HepG2 (cell line): Measurements from ENCODE around the gene RHO. TPM values are rescaled to one million over a fixed set of nuclear protein-coding genes. Genes with fewer than 3 reads are reported as not detected.
A peak's percentile ranks its signal among the peaks of the same experiment; 100 is the strongest.
"Not testable (repeated sequence)": the region's sequence is repeated elsewhere in the genome, so short reads cannot be mapped to it uniquely, and the experiment has no call there.

Source experiments
- ATAC-seq: fragments of 200-7000 bp; cut with Tn5 transposase; 3 replicates; pipeline ENCODE4 v1.9.1; 2020; ENCODE audit warnings: mild to moderate bottlenecking, moderate library complexity
- BruUV-seq: library from RNA; stranded (reverse); fragments of 400-500 nt; replicated peaks from 2 replicates; lab custom pipeline; 2021; lab: Mats Ljungman, UMichigan
- CTCF ChIA-PET: fragments of 300-600 bp; formaldehyde crosslinking; extraction: SDS; loops from one replicate; lab custom pipeline; 2021; ENCODE audit warnings: low total read pairs, inconsistent platforms, low intra/inter-chr PET ratio; lab: Yijun Ruan, JAX
- POLR2A ChIA-PET: fragments of 350-600 bp; sonication (Branson Sonifier 250); formaldehyde crosslinking; loops from one replicate; lab custom pipeline; 2020; ENCODE audit warnings: antibody characterized with exemption, inconsistent platforms; lab: Yijun Ruan, JAX
- DNase-seq: peaks from one replicate; pipeline ENCODE4 v3.0.0-alpha.2; 2015; ENCODE audit warnings: low spot score
- FAIRE-seq: peaks from 3 replicates; lab custom pipeline; 2011; peaks lifted over from hg19 to GRCh38; lab: Jason Lieb, UNC
- H2AFZ ChIP-seq: one replicate; pipeline ENCODE4 v1.6.1; 2011; ENCODE audit warnings: low read length, inconsistent platforms
- H3K27ac ChIP-seq: fragments of 300-600 bp; 3 replicates; pipeline ENCODE4 v1.8.0; 2011; ENCODE audit warnings: mixed run types, mild to moderate bottlenecking, mixed read lengths, low read length, inconsistent platforms; ENCODE audit not compliant: insufficient read depth; ENCODE audit errors: extremely low read length
- H3K27me3 ChIP-seq, 2 experiments: fragments of 200-600 bp in 1 of 2; 2 replicates in 1 of 2; 3 replicates in 1 of 2; pipeline versions ENCODE4 v1.6.0 to v1.8.0; 2011; ENCODE audit warnings: low read length in 2 of 2, mild to moderate bottlenecking in 2 of 2, moderate library complexity in 2 of 2, inconsistent platforms in 1 of 2; ENCODE audit not compliant: insufficient read depth in 2 of 2, control insufficient read depth in 1 of 2
- H3K36me3 ChIP-seq, 2 experiments: fragments of 200-600 bp in 1 of 2; replicated peaks in 1 of 2; 2 replicates in 1 of 2; 3 replicates in 1 of 2; pipeline versions ENCODE4 v1.5.1 to v1.8.0; 2011; ENCODE audit warnings: low read length in 2 of 2, inconsistent platforms in 1 of 2; ENCODE audit not compliant: insufficient read depth in 2 of 2, control insufficient read depth in 1 of 2
- H3K4me1 ChIP-seq: 2 replicates; pipeline ENCODE4 v1.5.1; 2012; ENCODE audit warnings: low read length, inconsistent platforms; ENCODE audit not compliant: insufficient read depth
- H3K4me2 ChIP-seq: 2 replicates; pipeline ENCODE4 v1.6.0; 2011; ENCODE audit warnings: low read depth, low read length, inconsistent platforms
- H3K4me3 ChIP-seq, 3 experiments: fragments of 200-600 bp in 1 of 3; sonication (generic), shearing (Covaris generic) in 1 of 3; replicated peaks in 1 of 3; 2 replicates each; pipeline ENCODE4 v1.5.1; 2011 to 2016; ENCODE audit warnings: low read length in 3 of 3, inconsistent platforms in 2 of 3, low read depth in 2 of 3, mild to moderate bottlenecking in 2 of 3, control low read depth in 1 of 3, mixed read lengths in 1 of 3; ENCODE audit not compliant: insufficient read depth in 1 of 3
- H3K79me2 ChIP-seq: one replicate; pipeline ENCODE4 v1.6.1; 2011; ENCODE audit warnings: low read length, inconsistent platforms; ENCODE audit not compliant: insufficient read depth
- H3K9ac ChIP-seq: 2 replicates; pipeline ENCODE4 v1.6.0; 2011; ENCODE audit warnings: mild to moderate bottlenecking, low read depth, low read length, inconsistent platforms; ENCODE audit not compliant: insufficient read depth
- H3K9me3 ChIP-seq: 2 replicates; pipeline ENCODE4 v1.5.1; 2012; ENCODE audit warnings: mild to moderate bottlenecking, low read length
- H4K20me1 ChIP-seq: 2 replicates; pipeline ENCODE4 v1.6.0; 2011; ENCODE audit warnings: inconsistent platforms, mild to moderate bottlenecking, low read length, moderate library complexity; ENCODE audit not compliant: insufficient read depth
- FUBP1 ChIP-seq: sonication (generic); formaldehyde crosslinking; IDR thresholded peaks from 2 replicates; pipeline ENCODE4 v1.5.1; 2020; ENCODE audit warnings: missing genetic modification reagents, mild to moderate bottlenecking, borderline replicate concordance
- HNRNPL ChIP-seq: fragments of 200-400 bp; formaldehyde crosslinking; IDR thresholded peaks from 2 replicates; pipeline ENCODE4 v1.6.1; 2017; ENCODE audit warnings: mild to moderate bottlenecking, low read depth, low read length
- MBNL3 ChIP-seq: fragments of 250-450 bp; sonication (Bioruptor Pico); conservative IDR thresholded peaks from 2 replicates; pipeline ENCODE4 v1.8.0; 2022; ENCODE audit warnings: mild to moderate bottlenecking, inconsistent platforms
- PRPF4 ChIP-seq: fragments of 200-400 bp; formaldehyde crosslinking; IDR thresholded peaks from 2 replicates; pipeline ENCODE4 v1.6.1; 2016; ENCODE audit warnings: low read length, low read depth; ENCODE audit not compliant: poor library complexity, severe bottlenecking
- ZNF777 ChIP-seq: sonication (generic); formaldehyde crosslinking; IDR thresholded peaks from 2 replicates; pipeline ENCODE4 v1.4.0; 2020; ENCODE audit warnings: missing genetic modification reagents
- WGBS: methylation state at CpG from one replicate; pipeline ENCODE4 v1.1.6; 2017; ENCODE audit warnings: low lambda C conversion rate; 5-methylcytosine and 5-hydroxymethylcytosine counted together
- in situ Hi-C: cut with HindIII; loops from 2 replicates; pipeline ENCODE4 v1.10.0; 2017; ENCODE audit warnings: low pct_unique_long_range_greater_than_20kb; ENCODE audit not compliant: extremely low pct_ligation_motif_present
- intact Hi-C: fragments of 100-400 bp; cut with micrococcal nuclease; formaldehyde crosslinking; loops from one replicate; pipeline ENCODE4 v1.10.0; 2022; ENCODE audit not compliant: unreplicated experiment
- polyA plus RNA-seq, 8 experiments: library from polyadenylated mRNA; depleted of rRNA in 3 of 8; stranded (reverse) in 7 of 8; unstranded in 1 of 8; fragments of >200 nt; fragmentation: Illumina TruSeq in 4 of 8; extraction: Trizol in 4 of 8; gene quantifications; 2 replicates each; pipeline versions ENCODE4 v1.2.1 to v1.2.3, GENCODE V29; 2011 to 2016; ENCODE audit warnings: low read depth in 4 of 8, missing spikeins in 1 of 8, mixed read lengths in 1 of 8; ENCODE audit not compliant: insufficient read depth in 1 of 8
- total RNA-seq, 5 experiments: library from RNA; depleted of rRNA; stranded (reverse); fragments of >200 nt; fragmentation: Illumina TruSeq; extraction: Trizol; gene quantifications; 2 replicates each; pipeline ENCODE4 v1.2.3, GENCODE V29; 2016; ENCODE audit warnings: low read depth in 1 of 5

Gene RHO
- total and polyA plus RNA-seq, 2 of the 13 experiments (the other 11 are each of a cell fraction or from before 2014, with no cell fraction given): not detected

- H3K36me3 ChIP-seq, H3K4me2 ChIP-seq, H4K20me1 ChIP-seq, BruUV-seq, H3K27me3 ChIP-seq, H3K9ac ChIP-seq, H3K9me3 ChIP-seq, H3K79me2 ChIP-seq, CTCF ChIA-PET, H3K4me3 ChIP-seq, FAIRE-seq, H3K27ac ChIP-seq, in situ Hi-C loops, DNase-seq, ATAC-seq, H2AFZ ChIP-seq: not testable (repeated sequence)
- POLR2A ChIA-PET: interaction anchor here (1.2 to 1.4 kb wide), 2 partner anchors 35 to 96 kb away, joined by 4 to 5 read pairs; no protein-coding TSS in a partner anchor
- H3K4me1 ChIP-seq: peaks cover 75% of the 10 kb centered on the region
- intact Hi-C loops: loop anchor here (10.0 kb wide), 1 partner anchor 55 kb away; no protein-coding TSS in a partner anchor
- TF ChIP-seq HNRNPL: 0 out of 2 replicates have a peak, but pooled peaks have one; percentile 1
- WGBS: 95% methylated on average over 8 of the region's 14 CpGs
Observed at GRCh38 chr3:129499604-129500333, 28.7 kb upstream of the RHO start.

- no peak for ATAC-seq
- Histone ChIP-seq H3K4me1 (peaks cover 70% of the 10 kb centered on the region), H3K36me3 (peaks cover 3 to 7% of the 10 kb centered on the region in 2 experiments; a peak in 4 of 5 replicates), H2AFZ (no peak overlapping the region), H3K9me3 (no peaks in the 10 kb centered on the region), H3K27me3 (no peaks in the 10 kb centered on the region), H3K4me3 (no peak overlapping the region), H3K4me2 (no peak overlapping the region), H4K20me1 (no peaks in the 10 kb centered on the region), H3K27ac (no peak overlapping the region), H3K79me2 (no peaks in the 10 kb centered on the region), H3K9ac (no peak overlapping the region)
- DNase-seq: no peak
- WGBS: 95% methylated on average over 5 of the region's 5 CpGs
- BruUV-seq: no TSS peak
- POLR2A ChIA-PET: interaction anchor here (1.2 to 1.4 kb wide), 2 partner anchors 35 to 96 kb away, joined by 4 to 5 read pairs; no protein-coding TSS in a partner anchor
- CTCF ChIA-PET: no interaction called here
- FAIRE-seq: no peak
- in situ Hi-C loops: no loop called here
- intact Hi-C loops: no loop called here
- TF ChIP-seq PRPF4 (peak; percentile 31), FUBP1 (CRISPR knock-in tag) (no peak), ZNF777 (CRISPR knock-in tag) (no peak), MBNL3 (CRISPR knock-in tag) (no peak)
Observed at GRCh38 chr3:129500334-129500658, 28.1 kb upstream of the RHO start.
